GM13976 (cell line): Measurements from ENCODE around the gene GLIPR2.
"Not testable (repeated sequence)": the region's sequence is repeated elsewhere in the genome, so short reads cannot be mapped to it uniquely, and the experiment has no call there.

Source experiments
- DNase-seq: peaks from one replicate; pipeline ENCODE4 v3.0.0; 2012; ENCODE audit warnings: low spot score
- CTCF ChIP-seq: IDR thresholded peaks from 2 replicates; pipeline ENCODE4 v1.5.1; 2012; ENCODE audit warnings: borderline replicate concordance, mild to moderate bottlenecking; ENCODE audit not compliant: insufficient read depth; ENCODE audit errors: extremely low read depth, missing control alignments, control extremely low read depth
- in situ Hi-C: fragments of 300-500 bp; cut with MboI; formaldehyde crosslinking; loops from one replicate; pipeline ENCODE4 v1.12.0; 2022; ENCODE audit warnings: low sequenced_read_pairs, mixed read lengths, inconsistent platforms; ENCODE audit not compliant: unreplicated experiment

Gene GLIPR2

GRCh38 chr9:36136272-36136893 is at the start of gene GLIPR2:
GLIPR2 (plus strand) TSS chr9:36136733; CDS start chr9:36136779, 46 bp downstream.
- TF ChIP-seq CTCF = no peak
- in situ Hi-C loops = no loop called here
- peak; percentile 96 for DNase-seq

GRCh38 chr9:36087054-36087453 is 49.5 kb upstream of the GLIPR2 start:
- in situ Hi-C loops, DNase-seq: not testable (repeated sequence)

GRCh38 chr9:36088020-36088419 is 48.5 kb upstream of the GLIPR2 start:
- in situ Hi-C loops = no loop called here
- DNase-seq = no peak

GRCh38 chr9:36091026-36091953 is 45.2 kb upstream of the GLIPR2 start:
- DNase-seq = no peak
- no peak for TF ChIP-seq CTCF
- in situ Hi-C loops = no loop called here

More at GRCh38 chr9:36088020-36088419, 48.5 kb upstream of the GLIPR2 start:
- TF ChIP-seq CTCF = no peak

- TF ChIP-seq CTCF = no peak
Observed at GRCh38 chr9:36092014-36092413, 44.5 kb upstream of the GLIPR2 start.

GRCh38 chr9:36092509-36093215 is 43.9 kb upstream of the GLIPR2 start:
- in situ Hi-C loops = no loop called here
- no peak for TF ChIP-seq CTCF
- DNase-seq = peak; percentile 57

More at GRCh38 chr9:36092014-36092413, 44.5 kb upstream of the GLIPR2 start:
- in situ Hi-C loops = no loop called here
- DNase-seq = no peak
